HCT116 (cell line): ENCODE results near the gene KLF11. TPM values are rescaled to one million over a fixed set of nuclear protein-coding genes. Genes with fewer than 3 reads are reported as not detected.

ENCODE experiments used
- ATAC-seq: fragments of 200-7000 bp; cut with Tn5 transposase; 2 replicates; pipeline ENCODE4 v1.9.1; 2020; ENCODE audit warnings: mild to moderate bottlenecking, moderate library complexity
- BruUV-seq: library from RNA; stranded (reverse); fragments of 400-500 nt; replicated peaks from 2 replicates; lab custom pipeline; 2021; lab: Mats Ljungman, UMichigan
- CTCF ChIA-PET: fragments of 300-600 bp; sonication (Branson Sonifier 250); formaldehyde crosslinking; loops from one replicate; lab custom pipeline; 2021; ENCODE audit warnings: antibody characterized with exemption; lab: Charles Lee
- POLR2A ChIA-PET: fragments of 300-600, 350-600 bp; sonication (Branson Sonifier 250); formaldehyde crosslinking; loops from one replicate; lab custom pipeline; 2021; ENCODE audit warnings: antibody characterized with exemption; lab: Charles Lee
- RAD21 ChIA-PET, 2 experiments: fragments of 300-600 bp; sonication (Branson Sonifier 250); formaldehyde crosslinking; loops; one replicate each; lab custom pipeline; 2023; ENCODE audit warnings: low total read pairs in 2 of 2; ENCODE audit not compliant: uncharacterized antibody in 2 of 2, unreplicated experiment in 2 of 2, low non-redundant PET in 1 of 2; lab: Charles Lee
- DNase-seq: peaks from one replicate; pipeline ENCODE4 v3.0.0-alpha.2; 2010; ENCODE audit warnings: low read depth, low spot score
- H2AFZ ChIP-seq: fragments of 200-600 bp; shearing (Covaris generic), sonication (generic); 2 replicates; pipeline ENCODE4 v1.6.1; 2017; ENCODE audit warnings: low read depth, mixed run types, mixed read lengths, antibody characterized with exemption, low read length; ENCODE audit not compliant: poor library complexity, severe bottlenecking
- H3K27ac ChIP-seq: 2 replicates; pipeline ENCODE4 v1.5.1; 2012; ENCODE audit warnings: low read depth, low read length
- H3K27me3 ChIP-seq: fragments of 200-600 bp; sonication (generic); 2 replicates; pipeline ENCODE4 v1.6.1; 2016; ENCODE audit warnings: mixed run types, low read length, mixed read lengths; ENCODE audit not compliant: insufficient read depth
- H3K36me3 ChIP-seq, 2 experiments: fragments of 200-500 bp in 1 of 2; fragments of 200-600 bp in 1 of 2; sonication (Bioruptor generic) in 1 of 2; sonication (generic) in 1 of 2; 2 replicates each; pipeline versions ENCODE4 v1.5.1 to v1.6.1; 2014 to 2016; ENCODE audit warnings: low read length in 2 of 2, inconsistent platforms in 1 of 2, mixed read lengths in 1 of 2, mixed run types in 1 of 2; ENCODE audit not compliant: insufficient read depth in 2 of 2, control insufficient read depth in 1 of 2
- H3K4me1 ChIP-seq, 2 experiments: fragments of 200-600 bp in 1 of 2; sonication (generic) in 1 of 2; 2 replicates each; pipeline versions ENCODE4 v1.5.1 to v1.6.1; 2012 to 2017; ENCODE audit warnings: low read length in 2 of 2, inconsistent platforms in 1 of 2, mild to moderate bottlenecking in 1 of 2, mixed read lengths in 1 of 2, mixed run types in 1 of 2, moderate library complexity in 1 of 2; ENCODE audit not compliant: insufficient read depth in 2 of 2, control insufficient read depth in 1 of 2
- H3K4me2 ChIP-seq: fragments of 200-600 bp; sonication (generic); 2 replicates; pipeline ENCODE4 v1.6.1; 2017; ENCODE audit warnings: mixed run types, low read length, mixed read lengths
- H3K4me3 ChIP-seq, 2 experiments: fragments of 200-600 bp in 1 of 2; sonication (generic) in 1 of 2; replicated peaks in 1 of 2; 2 replicates each; pipeline ENCODE4 v1.5.1; 2011 to 2016; ENCODE audit warnings: low read length in 2 of 2, control low read depth in 1 of 2, low read depth in 1 of 2, mild to moderate bottlenecking in 1 of 2, mixed read lengths in 1 of 2, mixed run types in 1 of 2
- H3K79me2 ChIP-seq: fragments of 200-600 bp; sonication (generic); 2 replicates; pipeline ENCODE4 v1.6.1; 2017; ENCODE audit warnings: mild to moderate bottlenecking, mixed run types, low read length, moderate library complexity, mixed read lengths; ENCODE audit not compliant: insufficient read depth
- H3K9ac ChIP-seq: fragments of 200-600 bp; sonication (generic); 2 replicates; pipeline ENCODE4 v1.6.1; 2016; ENCODE audit warnings: low read length, mixed read lengths
- H3K9me2 ChIP-seq: fragments of 200-600 bp; sonication (generic), shearing (Covaris generic); 2 replicates; pipeline ENCODE4 v1.6.1; 2017; ENCODE audit warnings: mixed run types, mild to moderate bottlenecking, moderate library complexity; ENCODE audit not compliant: insufficient read depth
- H3K9me3 ChIP-seq, 2 experiments: fragments of 200-500 bp in 1 of 2; fragments of 200-600 bp in 1 of 2; sonication (Bioruptor generic) in 1 of 2; sonication (generic) in 1 of 2; 2 replicates each; pipeline ENCODE4 v1.6.1; 2014 to 2017; ENCODE audit warnings: low read length in 2 of 2, mixed read lengths in 2 of 2, inconsistent platforms in 1 of 2, low read depth in 1 of 2, mild to moderate bottlenecking in 1 of 2, mixed run types in 1 of 2, moderate library complexity in 1 of 2; ENCODE audit not compliant: control insufficient read depth in 1 of 2, insufficient read depth in 1 of 2
- H4K20me1 ChIP-seq: fragments of 200-600 bp; sonication (generic), shearing (Covaris generic); 2 replicates; pipeline ENCODE4 v1.6.1; 2017; ENCODE audit warnings: mixed run types, mild to moderate bottlenecking, moderate library complexity; ENCODE audit not compliant: insufficient read depth
- EGR1 ChIP-seq: IDR thresholded peaks from 2 replicates; pipeline ENCODE4 v1.6.1; 2012; ENCODE audit warnings: low read depth
- EZH2 ChIP-seq: fragments of 200-600 bp; sonication (generic); IDR thresholded peaks from 2 replicates; pipeline ENCODE4 v1.6.1; 2017; ENCODE audit warnings: antibody characterized with exemption, mixed run types
- EZH2phosphoT487 ChIP-seq: fragments of 200-600 bp; IDR thresholded peaks from 2 replicates; pipeline ENCODE4 v1.6.1; 2018; ENCODE audit warnings: antibody characterized with exemption, borderline replicate concordance
- FOSL1 ChIP-seq: IDR thresholded peaks from 2 replicates; pipeline ENCODE4 v1.6.1; 2012; ENCODE audit warnings: low read depth
- POLR2AphosphoS5 ChIP-seq: IDR thresholded peaks from 2 replicates; pipeline ENCODE4 v1.6.1; 2011; ENCODE audit warnings: mild to moderate bottlenecking, low read depth, low read length, moderate library complexity
- SIN3A ChIP-seq: IDR thresholded peaks from 2 replicates; pipeline ENCODE4 v1.6.1; 2012; ENCODE audit warnings: low read depth
- SP1 ChIP-seq: IDR thresholded peaks from 2 replicates; pipeline ENCODE4 v1.6.1; 2012; ENCODE audit warnings: low read depth
- YY1 ChIP-seq: IDR thresholded peaks from 2 replicates; pipeline ENCODE4 v1.6.1; 2011; ENCODE audit warnings: low read length, low read depth, moderate library complexity, mild to moderate bottlenecking; ENCODE audit not compliant: insufficient replicate concordance; ENCODE audit errors: extremely low read depth
- ZFX ChIP-seq: fragments of 450-650 bp; IDR thresholded peaks from 2 replicates; pipeline ENCODE4 v1.6.1; 2017
- intact Hi-C: fragments of 100-400 bp; cut with micrococcal nuclease; formaldehyde crosslinking; loops from 2 replicates; pipeline ENCODE4 v1.10.0; 2022
- total RNA-seq: library from RNA; stranded (reverse); gene quantifications from one replicate; pipeline ENCODE4 v1.2.1, GENCODE V29; 2021; ENCODE audit not compliant: unreplicated experiment
- TF ChIP-seq, protein P1 (sequence below): IDR thresholded peaks from 2 replicates; pipeline ENCODE4 v1.6.1; 2012
- TF ChIP-seq, protein P2 (sequence below): IDR thresholded peaks from 2 replicates; pipeline ENCODE4 v1.6.1; 2012; ENCODE audit warnings: low read depth

Gene KLF11
- total RNA-seq, 1 experiment from 2014 or later: 9.0 TPM

DNA sequence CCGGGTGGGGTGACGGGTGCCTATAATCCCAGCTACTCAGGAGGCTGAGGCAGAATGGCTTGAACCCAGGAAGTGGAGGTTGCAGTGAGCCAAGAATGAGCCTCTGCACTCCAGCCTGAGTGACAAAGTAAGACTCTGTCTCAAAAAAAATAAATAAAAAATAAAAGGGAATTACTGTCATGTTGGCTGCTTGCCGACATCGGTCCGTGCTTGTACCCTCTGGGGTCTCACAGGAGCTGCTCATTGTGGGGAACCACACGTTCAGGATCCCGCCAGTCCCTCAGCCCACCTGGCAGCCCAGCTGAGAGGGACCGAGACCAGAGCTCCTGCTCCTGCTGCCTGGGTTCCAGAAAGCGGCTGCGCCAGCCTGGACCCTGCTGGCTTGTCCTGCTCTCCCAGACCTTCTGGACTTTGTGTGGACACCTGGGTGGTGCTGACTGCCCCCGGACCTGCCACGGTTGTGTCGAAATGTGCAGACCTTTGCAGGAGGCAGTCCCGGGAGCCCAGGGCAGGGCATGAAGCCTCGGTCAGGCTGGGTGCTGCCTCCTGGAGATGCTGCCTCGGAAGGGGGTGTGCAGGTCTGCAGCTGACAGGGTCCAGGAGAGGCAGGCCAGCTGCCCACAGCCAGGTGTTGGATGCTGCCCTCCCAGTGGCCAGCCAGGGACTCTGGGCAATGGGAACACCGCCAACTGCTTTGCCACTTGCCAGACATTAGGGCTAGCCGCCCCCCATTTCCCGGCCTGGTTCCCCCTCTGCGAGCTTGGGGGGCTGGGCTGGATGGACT, 16.4 kb downstream of the KLF11 start:
- intact Hi-C loops: no loop called here
- ATAC-seq (no peak), DNase-seq (no peak)
- Histone ChIP-seq H3K4me2 (no peak overlapping the region), H3K4me1 (peaks cover 17 to 20% of the 10 kb centered on the region in 2 experiments), H3K79me2 (no peaks in the 10 kb centered on the region), H3K27ac (no peak overlapping the region), H3K9ac (no peak overlapping the region), H3K9me3 (no peaks in the 10 kb centered on the region), H3K9me2 (no peaks in the 10 kb centered on the region), H4K20me1 (no peaks in the 10 kb centered on the region), H2AFZ (no peak overlapping the region), H3K36me3 (no peaks in the 10 kb centered on the region), H3K4me3 (no peak overlapping the region), H3K27me3 (no peaks in the 10 kb centered on the region)
- no peak for TF ChIP-seq SP1
- POLR2A ChIA-PET: no interaction called here
- RAD21 ChIA-PET: no interaction called here
- CTCF ChIA-PET: interaction anchor here (1.6 kb wide), 1 partner anchor 13 kb away, joined by 8 read pairs; no protein-coding TSS in a partner anchor
- BruUV-seq: no TSS peak

DNA sequence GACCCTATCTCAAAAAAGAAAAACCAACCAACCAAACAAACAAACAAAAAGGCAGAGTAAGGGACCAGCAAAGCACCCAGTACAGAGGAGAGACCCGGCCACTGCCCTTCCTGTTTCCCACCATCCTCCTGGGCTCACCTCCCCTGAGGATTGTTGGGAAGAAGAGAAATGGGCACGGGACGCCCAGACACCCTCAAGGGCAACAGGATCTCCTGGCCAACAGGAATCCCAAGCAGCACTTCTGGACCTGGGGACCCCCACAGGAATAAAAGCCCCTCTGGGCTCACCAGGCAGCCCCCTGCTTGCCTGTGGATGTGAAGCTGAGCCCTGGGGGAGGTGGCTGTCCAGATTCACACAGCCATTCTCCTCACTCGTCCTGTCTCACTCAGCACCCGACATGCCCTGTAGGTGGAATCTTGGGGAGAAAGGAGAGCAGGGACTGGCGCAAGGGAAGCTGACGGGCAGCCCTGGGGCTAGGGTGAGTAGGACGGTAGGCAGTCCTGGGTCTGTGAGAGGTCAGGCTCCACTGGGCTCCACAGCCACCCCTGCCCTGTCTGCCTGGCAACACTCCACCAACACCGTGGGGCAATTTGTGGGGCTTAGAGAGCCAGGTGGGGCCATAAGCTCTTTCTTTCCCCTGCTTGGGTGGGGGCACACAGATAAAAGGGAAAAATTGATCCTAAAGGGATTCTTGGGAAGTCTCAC, 18.0 kb downstream of the KLF11 start:
- no peak overlapping the region for H3K9ac ChIP-seq
- H3K4me3 ChIP-seq: no peak overlapping the region
- no peaks in the 10 kb centered on the region for H3K9me3 ChIP-seq
- no TSS peak for BruUV-seq
- TF ChIP-seq POLR2AphosphoS5 (no peak), ZFX (no peak), YY1 (no peak), EGR1 (no peak), FOSL1 (no peak), EZH2 (no peak), SIN3A (no peak), EZH2phosphoT487 (no peak)
- TF ChIP-seq, protein P1, sequence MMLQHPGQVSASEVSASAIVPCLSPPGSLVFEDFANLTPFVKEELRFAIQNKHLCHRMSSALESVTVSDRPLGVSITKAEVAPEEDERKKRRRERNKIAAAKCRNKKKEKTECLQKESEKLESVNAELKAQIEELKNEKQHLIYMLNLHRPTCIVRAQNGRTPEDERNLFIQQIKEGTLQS: no peak
- TF ChIP-seq, protein P2, sequence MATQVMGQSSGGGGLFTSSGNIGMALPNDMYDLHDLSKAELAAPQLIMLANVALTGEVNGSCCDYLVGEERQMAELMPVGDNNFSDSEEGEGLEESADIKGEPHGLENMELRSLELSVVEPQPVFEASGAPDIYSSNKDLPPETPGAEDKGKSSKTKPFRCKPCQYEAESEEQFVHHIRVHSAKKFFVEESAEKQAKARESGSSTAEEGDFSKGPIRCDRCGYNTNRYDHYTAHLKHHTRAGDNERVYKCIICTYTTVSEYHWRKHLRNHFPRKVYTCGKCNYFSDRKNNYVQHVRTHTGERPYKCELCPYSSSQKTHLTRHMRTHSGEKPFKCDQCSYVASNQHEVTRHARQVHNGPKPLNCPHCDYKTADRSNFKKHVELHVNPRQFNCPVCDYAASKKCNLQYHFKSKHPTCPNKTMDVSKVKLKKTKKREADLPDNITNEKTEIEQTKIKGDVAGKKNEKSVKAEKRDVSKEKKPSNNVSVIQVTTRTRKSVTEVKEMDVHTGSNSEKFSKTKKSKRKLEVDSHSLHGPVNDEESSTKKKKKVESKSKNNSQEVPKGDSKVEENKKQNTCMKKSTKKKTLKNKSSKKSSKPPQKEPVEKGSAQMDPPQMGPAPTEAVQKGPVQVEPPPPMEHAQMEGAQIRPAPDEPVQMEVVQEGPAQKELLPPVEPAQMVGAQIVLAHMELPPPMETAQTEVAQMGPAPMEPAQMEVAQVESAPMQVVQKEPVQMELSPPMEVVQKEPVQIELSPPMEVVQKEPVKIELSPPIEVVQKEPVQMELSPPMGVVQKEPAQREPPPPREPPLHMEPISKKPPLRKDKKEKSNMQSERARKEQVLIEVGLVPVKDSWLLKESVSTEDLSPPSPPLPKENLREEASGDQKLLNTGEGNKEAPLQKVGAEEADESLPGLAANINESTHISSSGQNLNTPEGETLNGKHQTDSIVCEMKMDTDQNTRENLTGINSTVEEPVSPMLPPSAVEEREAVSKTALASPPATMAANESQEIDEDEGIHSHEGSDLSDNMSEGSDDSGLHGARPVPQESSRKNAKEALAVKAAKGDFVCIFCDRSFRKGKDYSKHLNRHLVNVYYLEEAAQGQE: no peak
- ATAC-seq (no peak), DNase-seq (no peak)
- ChIA-PET POLR2A (no interaction called here), RAD21 (no interaction called here), CTCF (interaction anchor here (1.6 kb wide), 1 partner anchor 11 kb away, joined by 8 read pairs; no protein-coding TSS in a partner anchor)
- H3K9me2 ChIP-seq: no peaks in the 10 kb centered on the region
- H2AFZ ChIP-seq: no peak overlapping the region
- H3K27ac ChIP-seq: no peak overlapping the region
- intact Hi-C loops: no loop called here
- H3K4me1 ChIP-seq: peaks cover 13 to 18% of the 10 kb centered on the region in 2 experiments
- no peaks in the 10 kb centered on the region for H3K27me3 ChIP-seq
- H3K36me3 ChIP-seq: no peaks in the 10 kb centered on the region
- H3K79me2 ChIP-seq: no peaks in the 10 kb centered on the region
- no peaks in the 10 kb centered on the region for H4K20me1 ChIP-seq
- no peak overlapping the region for H3K4me2 ChIP-seq
